Gastroesophageal sphincter (tissue), 4 donors: ENCODE data around the gene SENP2. TPM values are rescaled to one million over a fixed set of nuclear protein-coding genes. Genes with fewer than 3 reads are reported as not detected.

Experiments used
- ATAC-seq: fragments of 150-250 bp; one replicate; pipeline ENCODE4 v1.9.1; 2016; ENCODE audit warnings: mild to moderate bottlenecking, moderate library complexity
- H3K27ac ChIP-seq, 4 donors: fragments of 200-600 bp; sonication (generic) in 3 of 4; 1 replicate in 3 of 4; 2 replicates in 1 of 4; pipeline ENCODE4 v1.5.1; 2016 to 2019
- H3K27me3 ChIP-seq: fragments of 200-600 bp; sonication (generic); one replicate; pipeline ENCODE4 v1.5.1; 2019
- H3K36me3 ChIP-seq, 2 donors: fragments of 200-600 bp; sonication (generic); one replicate each; pipeline ENCODE4 v1.5.1; 2019; ENCODE audit warnings: control low read depth in 1 of 2
- H3K4me1 ChIP-seq, 3 donors: fragments of 200-600 bp; sonication (generic); 1 replicate in 2 of 3; 2 replicates in 1 of 3; pipeline ENCODE4 v1.5.1; 2016 to 2019; ENCODE audit warnings: control low read depth in 2 of 3
- H3K4me3 ChIP-seq, 2 donors: fragments of 200-600 bp; sonication (generic); one replicate each; pipeline ENCODE4 v1.5.1; 2019; ENCODE audit warnings: mild to moderate bottlenecking in 1 of 2, moderate library complexity in 1 of 2
- H3K9me3 ChIP-seq, 3 donors: fragments of 200-600 bp; sonication (generic); one replicate each; pipeline ENCODE4 v1.5.1; 2017 to 2019; ENCODE audit warnings: control low read depth in 2 of 3
- EP300 ChIP-seq: sonication (generic); formaldehyde crosslinking; IDR thresholded peaks from one replicate; pipeline ENCODE4 v1.6.1; 2017; ENCODE audit warnings: antibody characterized with exemption, mild to moderate bottlenecking
- POLR2A ChIP-seq, 2 donors: fragments of 450-650 bp; IDR thresholded peaks; one replicate each; pipeline ENCODE4 v1.6.1; 2017; ENCODE audit warnings: antibody characterized with exemption in 2 of 2, mild to moderate bottlenecking in 2 of 2, moderate library complexity in 1 of 2
- POLR2AphosphoS5 ChIP-seq: sonication (generic); formaldehyde crosslinking; IDR thresholded peaks from one replicate; pipeline ENCODE4 v1.6.1; 2017; ENCODE audit warnings: antibody characterized with exemption
- WGBS, 2 donors: methylation state at CpG; one replicate each; pipeline ENCODE4 v1.1.5; 2018; ENCODE audit warnings: low coverage in 1 of 2; 5-methylcytosine and 5-hydroxymethylcytosine counted together
- total RNA-seq, 4 donors: library from RNA; depleted of rRNA; stranded (reverse); fragments of >200 nt; gene quantifications; one replicate each; pipeline ENCODE4 v1.1.0, GENCODE V29; 2016
- TF ChIP-seq, protein P1 (sequence below), 4 experiments: fragments of 200-600 bp in 2 of 4; fragments of 450-650 bp in 2 of 4; sonication (generic) in 1 of 4; IDR thresholded peaks; one replicate each; pipeline ENCODE4 v1.5.1; 2017 to 2019; ENCODE audit warnings: antibody characterized with exemption in 4 of 4, mild to moderate bottlenecking in 2 of 4, moderate library complexity in 2 of 4

The SENP2 gene
- total RNA-seq, 4 donors from 2014 or later: 25.8 to 51.2 (median 40.2) TPM

DNA sequence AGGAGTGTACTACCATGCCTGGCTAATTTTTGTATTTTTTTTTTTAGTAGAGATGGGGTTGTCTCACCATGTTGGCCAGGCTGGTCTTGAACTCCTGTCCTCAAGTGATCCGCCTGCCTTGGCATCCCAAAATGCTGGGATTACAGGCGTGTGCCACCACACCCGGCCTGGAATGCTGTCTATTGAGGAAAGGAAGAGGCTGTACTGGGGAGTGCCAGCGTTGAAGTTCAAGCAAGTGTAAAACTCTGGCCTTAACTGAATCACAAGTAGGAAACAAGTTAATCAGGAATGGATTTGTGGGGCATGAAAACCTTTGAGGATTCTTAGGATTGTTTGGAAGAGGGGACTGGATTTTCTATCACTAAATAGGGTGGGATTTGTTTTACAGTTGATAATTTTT lies 1.4 kb upstream of the SENP2 start:
- Histone ChIP-seq H3K27ac (no peak overlapping the region), H3K36me3 (no peaks in the 10 kb centered on the region), H3K4me3 (no peak overlapping the region), H3K9me3 (no peaks in the 10 kb centered on the region), H3K27me3 (no peaks in the 10 kb centered on the region), H3K4me1 (peaks cover 0 to 39% (median 12%) of the 10 kb centered on the region in 3 donors)
- ATAC-seq: no peak
- WGBS, 2 donors: 80% methylated on average over 1 of the region's 4 CpGs; no CpG with 5 or more reads in 1 of the 2 donors
- no peak for TF ChIP-seq EP300

DNA sequence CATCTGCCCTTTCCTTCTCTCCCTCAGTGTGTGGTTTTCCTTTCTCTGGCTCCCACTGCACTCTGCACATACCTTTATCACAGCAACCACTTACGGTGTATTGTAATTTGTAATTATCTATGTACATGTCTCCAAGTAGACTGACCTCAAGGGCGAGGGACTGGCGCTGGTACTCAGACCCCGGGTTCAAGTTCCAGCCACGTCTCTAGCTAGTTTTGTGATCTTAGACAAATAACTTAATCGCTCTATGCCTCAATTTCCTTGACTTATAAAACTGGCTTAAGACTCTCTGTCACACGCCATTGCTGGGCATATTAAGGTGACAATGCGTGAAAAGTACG lies 607 bp upstream of the SENP2 start:
- Histone ChIP-seq H3K9me3 (no peaks in the 10 kb centered on the region), H3K4me3 (peak overlapping the region; percentile 84 to 98), H3K27me3 (no peaks in the 10 kb centered on the region), H3K4me1 (peaks cover 0 to 41% (median 12%) of the 10 kb centered on the region in 3 donors), H3K36me3 (peaks cover 0 to 6% of the 10 kb centered on the region in 2 donors), H3K27ac (peak overlapping the region; percentile 8 to 100 (median 98))
- TF ChIP-seq, protein P1, sequence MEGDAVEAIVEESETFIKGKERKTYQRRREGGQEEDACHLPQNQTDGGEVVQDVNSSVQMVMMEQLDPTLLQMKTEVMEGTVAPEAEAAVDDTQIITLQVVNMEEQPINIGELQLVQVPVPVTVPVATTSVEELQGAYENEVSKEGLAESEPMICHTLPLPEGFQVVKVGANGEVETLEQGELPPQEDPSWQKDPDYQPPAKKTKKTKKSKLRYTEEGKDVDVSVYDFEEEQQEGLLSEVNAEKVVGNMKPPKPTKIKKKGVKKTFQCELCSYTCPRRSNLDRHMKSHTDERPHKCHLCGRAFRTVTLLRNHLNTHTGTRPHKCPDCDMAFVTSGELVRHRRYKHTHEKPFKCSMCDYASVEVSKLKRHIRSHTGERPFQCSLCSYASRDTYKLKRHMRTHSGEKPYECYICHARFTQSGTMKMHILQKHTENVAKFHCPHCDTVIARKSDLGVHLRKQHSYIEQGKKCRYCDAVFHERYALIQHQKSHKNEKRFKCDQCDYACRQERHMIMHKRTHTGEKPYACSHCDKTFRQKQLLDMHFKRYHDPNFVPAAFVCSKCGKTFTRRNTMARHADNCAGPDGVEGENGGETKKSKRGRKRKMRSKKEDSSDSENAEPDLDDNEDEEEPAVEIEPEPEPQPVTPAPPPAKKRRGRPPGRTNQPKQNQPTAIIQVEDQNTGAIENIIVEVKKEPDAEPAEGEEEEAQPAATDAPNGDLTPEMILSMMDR (IDR thresholded peaks at IDR 0.05): no peak
- TF ChIP-seq POLR2AphosphoS5 (no peak), EP300 (no peak), POLR2A (IDR thresholded peaks at IDR 0.05) (no peak)
- ATAC-seq: no peak
- 15 to 37% methylated on average over 4 to 9 of the region's 9 CpGs for WGBS, 2 donors

DNA sequence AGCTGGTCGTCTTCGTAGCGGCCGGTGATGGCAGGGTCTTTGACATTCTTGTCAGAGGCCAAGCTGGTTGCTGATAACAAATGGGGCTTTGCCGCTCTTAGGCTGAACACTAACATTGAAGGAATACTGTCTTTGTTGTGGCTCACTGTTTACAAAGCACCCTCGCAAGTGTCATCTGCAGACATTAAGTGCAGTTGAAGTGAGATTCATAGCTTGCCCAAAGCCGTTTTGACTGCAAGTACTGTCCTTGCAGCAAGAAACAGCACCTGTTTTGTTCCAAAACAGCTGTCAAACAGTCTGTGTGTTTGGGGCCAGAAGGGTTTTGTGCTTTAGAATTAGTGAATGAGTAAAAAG lies 568 bp downstream of the SENP2 start:
- Histone ChIP-seq H3K4me1 (peaks cover 0 to 41% (median 12%) of the 10 kb centered on the region in 3 donors), H3K27me3 (no peaks in the 10 kb centered on the region), H3K4me3 (peak overlapping the region; percentile 84 to 98), H3K9me3 (no peaks in the 10 kb centered on the region), H3K27ac (peak overlapping the region; percentile 97 to 100 (median 98)), H3K36me3 (peaks cover 0 to 16% of the 10 kb centered on the region in 2 donors)
- WGBS, 2 donors: 0% methylated on average over 5 of the region's 7 CpGs; no CpG with 5 or more reads in 1 of the 2 donors
- ATAC-seq: no peak
- TF ChIP-seq EP300 (no peak), POLR2AphosphoS5 (no peak)
- TF ChIP-seq, protein P1 (IDR thresholded peaks at IDR 0.05): no peak

DNA sequence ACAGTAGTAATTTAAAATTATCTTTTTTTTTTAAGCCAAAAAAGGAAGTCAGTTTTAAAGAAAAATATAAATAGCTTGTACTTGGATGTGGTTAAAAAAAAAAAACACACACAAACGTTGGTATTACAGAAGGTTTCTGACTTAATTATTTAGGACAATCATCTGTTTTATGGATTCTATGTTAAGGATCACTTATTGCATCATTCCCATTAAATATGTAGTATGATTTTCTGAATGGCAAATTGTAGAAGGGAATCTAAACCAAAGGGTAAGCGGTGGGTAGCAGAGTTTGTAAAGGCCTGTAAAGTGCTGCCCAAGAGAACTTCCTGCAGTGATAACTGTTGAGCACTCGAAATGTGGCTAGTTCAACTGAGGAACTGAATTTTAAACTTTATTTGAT lies 8.0 kb downstream of the SENP2 start:
- Histone ChIP-seq H3K9me3 (no peaks in the 10 kb centered on the region), H3K27ac (no peak overlapping the region), H3K27me3 (no peaks in the 10 kb centered on the region), H3K4me3 (no peak overlapping the region), H3K4me1 (peaks cover 0 to 8% (median 0%) of the 10 kb centered on the region in 3 donors), H3K36me3 (peaks cover 0 to 88% of the 10 kb centered on the region in 2 donors)
- WGBS, 2 donors: 62 to 74% methylated on average over 3 of the region's 3 CpGs
- TF ChIP-seq EP300: no peak
- no peak for TF ChIP-seq POLR2AphosphoS5
- TF ChIP-seq, protein P1 (IDR thresholded peaks at IDR 0.05): no peak
- TF ChIP-seq POLR2A (IDR thresholded peaks at IDR 0.05): no peak
- no peak for ATAC-seq

DNA sequence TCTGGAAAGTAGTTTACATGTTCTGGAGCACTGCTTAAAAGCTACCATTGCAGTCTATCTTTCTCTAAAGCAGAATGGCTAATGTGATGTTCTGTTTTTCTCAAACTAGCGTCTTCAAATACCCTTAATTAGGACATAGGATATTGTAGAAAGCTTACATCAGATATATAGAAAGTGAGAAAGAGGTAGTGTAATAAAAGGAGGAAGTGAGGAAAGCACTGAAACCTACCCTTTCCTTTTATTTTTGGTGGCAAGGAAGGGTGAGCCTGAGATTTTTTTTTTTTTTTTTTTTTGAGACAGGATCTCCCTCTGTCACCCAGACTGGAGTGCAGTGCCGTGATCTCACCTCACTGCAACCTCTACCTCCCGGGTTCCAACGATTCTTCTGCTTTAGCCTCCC lies 9.4 kb downstream of the SENP2 start:
- Histone ChIP-seq H3K4me3 (no peak overlapping the region), H3K4me1 (no peaks in the 10 kb centered on the region), H3K27me3 (no peaks in the 10 kb centered on the region), H3K9me3 (no peaks in the 10 kb centered on the region), H3K36me3 (peaks cover 0 to 97% of the 10 kb centered on the region in 2 donors), H3K27ac (no peak overlapping the region)
- 77 to 80% methylated on average over 3 to 4 of the region's 4 CpGs for WGBS, 2 donors
- no peak for TF ChIP-seq EP300
- TF ChIP-seq POLR2A (IDR thresholded peaks at IDR 0.05): no peak
- no peak for TF ChIP-seq POLR2AphosphoS5
- TF ChIP-seq, protein P1 (IDR thresholded peaks at IDR 0.05): no peak
- no peak for ATAC-seq
